ENCODE results near the gene KCNK10. TPM values are rescaled to one million over a fixed set of nuclear protein-coding genes. Genes with fewer than 3 reads are reported as not detected.

KCNK10 gene
- total and polyA plus RNA-seq, 2 of the 8 experiments (the other 6 are each of a cell fraction or from before 2014, with no cell fraction given) = 0.45 to 0.63 TPM

DNA sequence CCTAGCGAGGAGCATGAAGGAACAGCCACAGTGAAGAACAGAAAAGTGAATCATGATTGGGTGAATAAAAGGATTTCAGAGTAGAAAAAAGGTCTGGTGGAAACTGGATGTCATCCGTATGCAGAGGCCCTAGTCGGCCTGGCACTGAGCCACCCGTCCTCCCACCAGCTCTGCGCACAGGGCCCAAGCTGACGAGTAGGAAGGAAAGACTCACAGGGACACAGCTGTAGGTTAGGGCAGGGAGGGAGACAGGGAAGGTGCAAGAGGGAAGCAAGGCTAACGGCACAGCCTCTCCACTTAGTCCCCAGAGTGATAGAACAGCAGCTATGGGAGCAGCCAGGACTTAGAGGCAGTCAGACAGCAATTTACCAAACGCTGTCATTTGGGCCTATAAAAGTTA lies 112.6 kb downstream of the KCNK10 start (continued):
- TF ChIP-seq TCF12 (IDR thresholded peaks at IDR 0.05; ENCODE audit: low read depth, low read length) (no peak), SP2 (IDR thresholded peaks at IDR 0.05; ENCODE audit: low read length) (no peak), BACH1 (IDR thresholded peaks at IDR 0.05; ENCODE audit: low read length) (no peak), EGR1 (IDR thresholded peaks at IDR 0.05; ENCODE audit: borderline replicate concordance, low read depth, low read length) (no peak)
- TF ChIP-seq, protein P1, sequence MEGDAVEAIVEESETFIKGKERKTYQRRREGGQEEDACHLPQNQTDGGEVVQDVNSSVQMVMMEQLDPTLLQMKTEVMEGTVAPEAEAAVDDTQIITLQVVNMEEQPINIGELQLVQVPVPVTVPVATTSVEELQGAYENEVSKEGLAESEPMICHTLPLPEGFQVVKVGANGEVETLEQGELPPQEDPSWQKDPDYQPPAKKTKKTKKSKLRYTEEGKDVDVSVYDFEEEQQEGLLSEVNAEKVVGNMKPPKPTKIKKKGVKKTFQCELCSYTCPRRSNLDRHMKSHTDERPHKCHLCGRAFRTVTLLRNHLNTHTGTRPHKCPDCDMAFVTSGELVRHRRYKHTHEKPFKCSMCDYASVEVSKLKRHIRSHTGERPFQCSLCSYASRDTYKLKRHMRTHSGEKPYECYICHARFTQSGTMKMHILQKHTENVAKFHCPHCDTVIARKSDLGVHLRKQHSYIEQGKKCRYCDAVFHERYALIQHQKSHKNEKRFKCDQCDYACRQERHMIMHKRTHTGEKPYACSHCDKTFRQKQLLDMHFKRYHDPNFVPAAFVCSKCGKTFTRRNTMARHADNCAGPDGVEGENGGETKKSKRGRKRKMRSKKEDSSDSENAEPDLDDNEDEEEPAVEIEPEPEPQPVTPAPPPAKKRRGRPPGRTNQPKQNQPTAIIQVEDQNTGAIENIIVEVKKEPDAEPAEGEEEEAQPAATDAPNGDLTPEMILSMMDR (IDR thresholded peaks at IDR 0.05; ENCODE audit: control extremely low read depth in 1 of 3, insufficient read depth in 1 of 3, low read depth in 1 of 3, low read length in 3 of 3) = no peak

Measured in H1 (cell line).